H1 (cell line): ENCODE measurements around the gene HAPLN3. TPM values are rescaled to one million over a fixed set of nuclear protein-coding genes. Genes with fewer than 3 reads are reported as not detected.

Source experiments
- CTCF ChIA-PET: fragments of 300-600 bp; sonication (Branson Sonifier 250); formaldehyde crosslinking; loops from one replicate; lab custom pipeline; 2021; ENCODE audit not compliant: partially characterized antibody; lab: Charles Lee
- POLR2A ChIA-PET: fragments of 300-600 bp; sonication (Branson Sonifier 250); formaldehyde crosslinking; loops from one replicate; lab custom pipeline; 2021; ENCODE audit warnings: inconsistent platforms; ENCODE audit not compliant: partially characterized antibody; lab: Charles Lee
- DNase-seq, 2 experiments: peaks; one replicate each; pipeline versions ENCODE4 v3.0.0 to v3.0.0-alpha.2; 2010 to 2022; ENCODE audit warnings: low spot score in 2 of 2, low read depth in 1 of 2, mixed read lengths in 1 of 2
- FAIRE-seq: peaks from 2 replicates; lab custom pipeline; 2011; peaks lifted over from hg19 to GRCh38; lab: Jason Lieb, UNC
- H2AFZ ChIP-seq: 2 replicates; pipeline ENCODE4 v1.8.1; 2012; ENCODE audit warnings: low read length, inconsistent platforms
- H2AK5ac ChIP-seq: 2 replicates; pipeline ENCODE4 v1.6.1; 2013; ENCODE audit warnings: low read depth, low read length
- H2BK120ac ChIP-seq: replicated peaks from 2 replicates; pipeline ENCODE3; 2013; ENCODE audit warnings: low read depth, low read length, inconsistent platforms
- H2BK12ac ChIP-seq: 2 replicates; pipeline ENCODE4 v1.6.1; 2013; ENCODE audit warnings: low read depth, low read length
- H2BK15ac ChIP-seq: 2 replicates; pipeline ENCODE4 v1.6.1; 2013; ENCODE audit warnings: low read length
- H2BK20ac ChIP-seq: 2 replicates; pipeline ENCODE4 v1.6.1; 2013; ENCODE audit warnings: low read length
- H2BK5ac ChIP-seq: 2 replicates; pipeline ENCODE4 v1.6.1; 2013; ENCODE audit warnings: low read depth, low read length
- H3K14ac ChIP-seq: 2 replicates; pipeline ENCODE4 v1.6.1; 2013; ENCODE audit warnings: inconsistent platforms; ENCODE audit not compliant: insufficient read length
- H3K18ac ChIP-seq: 2 replicates; pipeline ENCODE4 v1.6.1; 2013; ENCODE audit warnings: low read length; ENCODE audit errors: extremely low read depth
- H3K23ac ChIP-seq: 2 replicates; pipeline ENCODE4 v1.6.1; 2013; ENCODE audit warnings: inconsistent platforms; ENCODE audit not compliant: insufficient read length
- H3K23me2 ChIP-seq: 2 replicates; pipeline ENCODE4 v1.6.1; 2013; ENCODE audit warnings: low read depth, low read length
- H3K27ac ChIP-seq: 2 replicates; pipeline ENCODE4 v1.6.1; 2011; ENCODE audit warnings: low read depth, low read length, inconsistent platforms
- H3K27me3 ChIP-seq, 4 experiments: replicated peaks in 1 of 4; 1 replicate in 1 of 4; 2 replicates in 3 of 4; pipeline versions ENCODE4 v1.6.1 to v1.8.1; 2011 to 2013; ENCODE audit warnings: low read length in 3 of 4, mild to moderate bottlenecking in 3 of 4, inconsistent platforms in 2 of 4, mixed read lengths in 2 of 4, moderate library complexity in 1 of 4; ENCODE audit not compliant: control insufficient read depth in 3 of 4, insufficient read depth in 3 of 4; ENCODE audit errors: extremely low read depth in 1 of 4
- H3K36me3 ChIP-seq, 4 experiments: 2 replicates each; pipeline versions ENCODE4 v1.6.1 to v1.8.1; 2011 to 2013; ENCODE audit warnings: mild to moderate bottlenecking in 4 of 4, low read length in 3 of 4, moderate library complexity in 2 of 4, control low read depth in 1 of 4, inconsistent platforms in 1 of 4; ENCODE audit not compliant: insufficient read depth in 4 of 4, control insufficient read depth in 2 of 4
- H3K4ac ChIP-seq: replicated peaks from 2 replicates; pipeline ENCODE3; 2013; ENCODE audit warnings: low read length, low read depth, mixed read lengths, inconsistent platforms; ENCODE audit not compliant: insufficient read length
- H3K4me1 ChIP-seq, 4 experiments: replicated peaks in 1 of 4; 1 replicate in 1 of 4; 2 replicates in 3 of 4; pipeline versions ENCODE4 v1.6.1 to v1.8.1; 2011 to 2013; ENCODE audit warnings: low read length in 3 of 4, inconsistent platforms in 2 of 4, mixed read lengths in 1 of 4; ENCODE audit not compliant: insufficient read depth in 4 of 4, control insufficient read depth in 3 of 4
- H3K4me2 ChIP-seq, 2 experiments: 2 replicates each; pipeline versions ENCODE4 v1.6.1 to v1.8.1; 2011 to 2013; ENCODE audit warnings: low read depth in 2 of 2, low read length in 2 of 2, control low read depth in 1 of 2, inconsistent platforms in 1 of 2, mild to moderate bottlenecking in 1 of 2; ENCODE audit not compliant: insufficient read depth in 1 of 2
- H3K4me3 ChIP-seq, 4 experiments: fragments of 200-600, 300-600 bp in 1 of 4; sonication (generic), shearing (Covaris generic), sonication (Bioruptor Twin) in 1 of 4; 2 replicates each; pipeline versions ENCODE4 v1.5.1 to v1.8.1; 2011 to 2016; ENCODE audit warnings: low read length in 4 of 4, low read depth in 3 of 4, control low read depth in 2 of 4, inconsistent platforms in 2 of 4, mild to moderate bottlenecking in 2 of 4, mixed read lengths in 1 of 4, moderate library complexity in 1 of 4; ENCODE audit not compliant: insufficient read depth in 2 of 4; ENCODE audit errors: extremely low read depth in 1 of 4
- H3K56ac ChIP-seq: replicated peaks from 2 replicates; pipeline ENCODE3; 2013; ENCODE audit warnings: low read depth, mild to moderate bottlenecking, mixed read lengths, low read length, inconsistent platforms; ENCODE audit not compliant: insufficient read length
- H3K79me1 ChIP-seq: 2 replicates; pipeline ENCODE4 v1.6.1; 2013; ENCODE audit warnings: low read depth, low read length, control low read depth
- H3K79me2 ChIP-seq, 2 experiments: 2 replicates each; pipeline versions ENCODE4 v1.6.1 to v1.8.1; 2012 to 2013; ENCODE audit warnings: low read length in 2 of 2, mild to moderate bottlenecking in 2 of 2, inconsistent platforms in 1 of 2; ENCODE audit not compliant: insufficient read depth in 2 of 2, control insufficient read depth in 1 of 2
- H3K9ac ChIP-seq, 4 experiments: replicated peaks in 1 of 4; 1 replicate in 1 of 4; 2 replicates in 3 of 4; pipeline versions ENCODE4 v1.6.1 to v1.8.1; 2011 to 2013; ENCODE audit warnings: low read depth in 3 of 4, low read length in 3 of 4, control low read depth in 2 of 4, mild to moderate bottlenecking in 2 of 4, moderate library complexity in 2 of 4, inconsistent platforms in 1 of 4; ENCODE audit errors: extremely low read depth in 1 of 4
- H3K9me3 ChIP-seq, 2 experiments: 2 replicates each; pipeline versions ENCODE4 v1.6.1 to v1.8.1; 2012 to 2013; ENCODE audit warnings: mild to moderate bottlenecking in 2 of 2, moderate library complexity in 2 of 2, control low read depth in 1 of 2, inconsistent platforms in 1 of 2, low read depth in 1 of 2, low read length in 1 of 2, mixed read lengths in 1 of 2; ENCODE audit not compliant: insufficient read depth in 2 of 2
- H4K20me1 ChIP-seq, 2 experiments: replicated peaks in 1 of 2; 2 replicates each; pipeline versions ENCODE3 to v1.8.1; 2011 to 2013; ENCODE audit warnings: inconsistent platforms in 2 of 2, low read length in 2 of 2, mild to moderate bottlenecking in 1 of 2; ENCODE audit not compliant: insufficient read depth in 2 of 2, control insufficient read depth in 1 of 2
- H4K5ac ChIP-seq: 2 replicates; pipeline ENCODE4 v1.6.1; 2013; ENCODE audit warnings: low read length, low read depth, mixed read lengths, inconsistent platforms; ENCODE audit not compliant: insufficient read length
- H4K8ac ChIP-seq: 2 replicates; pipeline ENCODE4 v1.8.0; 2013; ENCODE audit warnings: mild to moderate bottlenecking, moderate library complexity, low read length, inconsistent platforms; ENCODE audit not compliant: insufficient read depth; ENCODE audit errors: extremely low read depth
- H4K91ac ChIP-seq: replicated peaks from 2 replicates; pipeline ENCODE3; 2013; ENCODE audit warnings: low read length, mixed read lengths, inconsistent platforms; ENCODE audit not compliant: insufficient read length
- BACH1 ChIP-seq: IDR thresholded peaks from 2 replicates; pipeline ENCODE4 v1.6.1; 2012; ENCODE audit warnings: low read length, improper control_type of control experiment
- NRF1 ChIP-seq: IDR thresholded peaks from 2 replicates; pipeline ENCODE4 v1.6.1; 2011; ENCODE audit warnings: mild to moderate bottlenecking, low read depth, low read length, improper control_type of control experiment
- POLR2A ChIP-seq, 2 experiments: IDR thresholded peaks; 1 replicate in 1 of 2; 2 replicates in 1 of 2; pipeline ENCODE4 v1.6.1; 2011; ENCODE audit warnings: low read depth in 2 of 2, low read length in 2 of 2, mild to moderate bottlenecking in 2 of 2; ENCODE audit errors: control extremely low read depth in 1 of 2
- RFX5 ChIP-seq: IDR thresholded peaks from 2 replicates; pipeline ENCODE4 v1.6.1; 2011; ENCODE audit warnings: low read depth, low read length, improper control_type of control experiment, borderline replicate concordance
- SAP30 ChIP-seq: fragments of 300-600 bp; sonication (generic); IDR thresholded peaks from 2 replicates; pipeline ENCODE4 v1.7.1; 2012; ENCODE audit warnings: low read length, moderate library complexity, mild to moderate bottlenecking, inconsistent platforms; ENCODE audit not compliant: insufficient read depth, insufficient replicate concordance
- SIX5 ChIP-seq: IDR thresholded peaks from 2 replicates; pipeline ENCODE4 v1.6.1; 2011; ENCODE audit warnings: mild to moderate bottlenecking, low read depth, low read length
- SP1 ChIP-seq: IDR thresholded peaks from 2 replicates; pipeline ENCODE4 v1.6.1; 2011; ENCODE audit warnings: low read depth, low read length
- TAF7 ChIP-seq: optimal IDR thresholded peaks from 2 replicates; pipeline ENCODE3; 2011; ENCODE audit warnings: low read depth, mild to moderate bottlenecking, inconsistent platforms, low read length, moderate library complexity, borderline replicate concordance
- WGBS, 2 experiments: shearing (Covaris generic) in 1 of 2; methylation state at CpG; one replicate each; pipeline versions ENCODE4 v1.1.6 to v1.1.7; 2013 to 2015; ENCODE audit warnings: low lambda C conversion rate in 2 of 2, mixed read lengths in 2 of 2, inconsistent platforms in 1 of 2, low coverage in 1 of 2, missing lambda C conversion rate in 1 of 2; ENCODE audit not compliant: insufficient replicate concordance in 2 of 2, insufficient coverage in 1 of 2, insufficient read length in 1 of 2; ENCODE audit errors: extremely low coverage in 1 of 2, missing lambda C conversion rate in 1 of 2; 5-methylcytosine and 5-hydroxymethylcytosine counted together
- polyA plus RNA-seq, 7 experiments: library from polyadenylated mRNA; depleted of rRNA in 3 of 7; stranded (reverse) in 5 of 7; unstranded in 2 of 7; fragments of >200 nt in 5 of 7; fragments of 200-250 nt in 2 of 7; gene quantifications; 1 replicate in 5 of 7; 2 replicates in 1 of 7; 4 replicates in 1 of 7; pipeline versions ENCODE4 v1.2.1 to v1.2.3, GENCODE V29; 2011 to 2013; ENCODE audit warnings: missing spikeins in 2 of 7, mixed read lengths in 2 of 7
- total RNA-seq: library from RNA; stranded (reverse); fragmentation: NEBNext Ultra II Directional; extraction: Animal tissue kit (Norgen Biotek cat#: 25700); gene quantifications from 2 replicates; pipeline ENCODE4 v1.2.1, GENCODE V29; 2021
- TF ChIP-seq, protein P1 (sequence below): IDR thresholded peaks from 2 replicates; pipeline ENCODE4 v1.6.1; 2011; ENCODE audit warnings: low read depth, mild to moderate bottlenecking, low read length; ENCODE audit not compliant: insufficient read depth
- TF ChIP-seq, protein P2 (sequence below): IDR thresholded peaks from 2 replicates; pipeline ENCODE4 v1.6.1; 2012; ENCODE audit warnings: inconsistent platforms
- TF ChIP-seq, protein P3 (sequence below): IDR thresholded peaks from 2 replicates; pipeline ENCODE4 v1.6.1; 2012; ENCODE audit warnings: inconsistent platforms

Gene HAPLN3
- total and polyA plus RNA-seq, 2 of the 8 experiments (the other 6 are each of a cell fraction or from before 2014, with no cell fraction given) = 76.2 to 79.7 TPM

DNA sequence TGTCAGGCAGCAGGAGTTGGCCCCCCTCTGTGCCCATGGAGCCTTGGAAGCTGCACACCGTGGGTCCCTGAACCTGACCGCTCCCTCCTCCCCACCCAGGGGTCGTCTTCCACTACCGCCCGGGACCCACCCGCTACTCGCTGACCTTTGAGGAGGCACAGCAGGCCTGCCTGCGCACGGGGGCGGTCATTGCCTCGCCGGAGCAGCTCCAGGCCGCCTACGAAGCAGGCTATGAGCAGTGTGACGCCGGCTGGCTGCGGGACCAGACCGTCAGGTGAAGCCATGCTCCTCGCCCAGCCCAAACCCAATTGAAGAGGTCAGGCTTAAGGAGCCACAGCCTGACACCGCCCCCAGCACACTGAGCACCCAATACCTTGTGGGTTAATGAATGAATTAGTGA is 48.2 kb downstream of the HAPLN3 start:
- FAIRE-seq = no peak
- Histone ChIP-seq H3K4me2 (no peak overlapping the region), H3K27me3 (no peaks in the 10 kb centered on the region), H4K20me1 (no peaks in the 10 kb centered on the region), H3K18ac (no peak overlapping the region), H2BK12ac (no peak overlapping the region), H3K9ac (no peak overlapping the region), H3K14ac (no peak overlapping the region), H2AFZ (no peak overlapping the region), H3K36me3 (no peaks in the 10 kb centered on the region), H3K4me1 (no peaks in the 10 kb centered on the region), H4K5ac (no peak overlapping the region), H3K56ac (no peak overlapping the region), H4K8ac (no peak overlapping the region), H3K23ac (no peak overlapping the region), H2BK15ac (no peak overlapping the region), H3K9me3 (no peaks in the 10 kb centered on the region), H3K27ac (no peak overlapping the region), H3K23me2 (no peaks in the 10 kb centered on the region), H3K4me3 (no peak overlapping the region), H3K79me2 (no peaks in the 10 kb centered on the region), H3K4ac (no peak overlapping the region), H3K79me1 (no peaks in the 10 kb centered on the region), H2AK5ac (no peak overlapping the region), H2BK120ac (no peak overlapping the region), H2BK5ac (no peak overlapping the region), H4K91ac (no peak overlapping the region), H2BK20ac (no peak overlapping the region)
- ChIA-PET POLR2A (interaction anchor here (0.6 kb wide), 1 partner anchor 19 kb away, joined by 5 read pairs; no protein-coding TSS in a partner anchor), CTCF (no interaction called here)
- WGBS, 2 experiments = 89% methylated on average over 20 of the region's 20 CpGs; no CpG with 5 or more reads in 1 of the 2 experiments
- no peak for DNase-seq
- TF ChIP-seq, protein P1, sequence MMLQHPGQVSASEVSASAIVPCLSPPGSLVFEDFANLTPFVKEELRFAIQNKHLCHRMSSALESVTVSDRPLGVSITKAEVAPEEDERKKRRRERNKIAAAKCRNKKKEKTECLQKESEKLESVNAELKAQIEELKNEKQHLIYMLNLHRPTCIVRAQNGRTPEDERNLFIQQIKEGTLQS = no peak
- TF ChIP-seq RFX5 (no peak), TAF7 (no peak), POLR2A (IDR thresholded peaks at IDR 0.05; ENCODE audit: control extremely low read depth in 1 of 2, low read depth in 2 of 2, low read length in 2 of 2) (no peak), SIX5 (no peak), SP1 (no peak), BACH1 (no peak), NRF1 (no peak), SAP30 (no peak)
- TF ChIP-seq, protein P2, sequence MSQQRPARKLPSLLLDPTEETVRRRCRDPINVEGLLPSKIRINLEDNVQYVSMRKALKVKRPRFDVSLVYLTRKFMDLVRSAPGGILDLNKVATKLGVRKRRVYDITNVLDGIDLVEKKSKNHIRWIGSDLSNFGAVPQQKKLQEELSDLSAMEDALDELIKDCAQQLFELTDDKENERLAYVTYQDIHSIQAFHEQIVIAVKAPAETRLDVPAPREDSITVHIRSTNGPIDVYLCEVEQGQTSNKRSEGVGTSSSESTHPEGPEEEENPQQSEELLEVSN = no peak
- TF ChIP-seq, protein P3, sequence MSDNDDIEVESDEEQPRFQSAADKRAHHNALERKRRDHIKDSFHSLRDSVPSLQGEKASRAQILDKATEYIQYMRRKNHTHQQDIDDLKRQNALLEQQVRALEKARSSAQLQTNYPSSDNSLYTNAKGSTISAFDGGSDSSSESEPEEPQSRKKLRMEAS = no peak
